ES-I3 (cell line): Measurements from ENCODE around the gene MEIOB.
"Not testable (repeated sequence)": the region's sequence is repeated elsewhere in the genome, so short reads cannot be mapped to it uniquely, and the experiment has no call there.

ENCODE experiments used
- H3K36me3 ChIP-seq: 2 replicates; pipeline ENCODE4 v1.6.1; 2013; ENCODE audit warnings: mild to moderate bottlenecking, low read length, control low read depth, moderate library complexity; ENCODE audit not compliant: insufficient read depth
- H3K4me1 ChIP-seq: 2 replicates; pipeline ENCODE4 v1.6.1; 2013; ENCODE audit warnings: mild to moderate bottlenecking, control low read depth, low read length; ENCODE audit not compliant: insufficient read depth
- H3K9ac ChIP-seq: 2 replicates; pipeline ENCODE4 v1.6.1; 2013; ENCODE audit warnings: low read depth, mild to moderate bottlenecking, low read length, moderate library complexity
- H3K9me3 ChIP-seq: 2 replicates; pipeline ENCODE4 v1.6.1; 2013; ENCODE audit warnings: mild to moderate bottlenecking, low read length, moderate library complexity; ENCODE audit not compliant: control insufficient read depth, insufficient read depth

Gene MEIOB

GRCh38 chr16:1876468-1876867 is 4.5 kb upstream of the MEIOB start:
- H3K4me1 ChIP-seq = no peaks in the 10 kb centered on the region
- no peaks in the 10 kb centered on the region for H3K9me3 ChIP-seq
- no peaks in the 10 kb centered on the region for H3K36me3 ChIP-seq
- no peak overlapping the region for H3K9ac ChIP-seq

DNA sequence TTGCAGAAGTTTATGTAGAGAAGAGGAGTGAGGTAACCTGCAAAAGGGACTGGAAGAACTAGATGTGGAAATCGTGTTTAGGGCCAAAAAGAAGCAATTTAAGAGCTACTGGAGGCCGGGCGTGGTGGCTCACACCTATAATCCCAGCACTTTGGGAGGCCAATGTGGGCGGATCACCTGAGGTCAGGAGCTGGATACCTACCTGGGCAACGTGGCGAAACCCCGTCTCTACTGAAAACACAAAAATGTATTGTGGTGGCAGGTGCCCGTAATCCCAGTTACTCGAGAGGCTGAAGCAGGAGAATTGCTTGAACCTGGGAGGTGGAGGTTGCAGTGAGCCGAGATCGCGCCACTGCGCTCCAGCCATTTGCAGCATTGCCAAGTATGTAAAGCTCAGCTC is 4.1 kb upstream of the MEIOB start:
- H3K36me3 ChIP-seq, H3K4me1 ChIP-seq, H3K9ac ChIP-seq, H3K9me3 ChIP-seq: not testable (repeated sequence)

DNA sequence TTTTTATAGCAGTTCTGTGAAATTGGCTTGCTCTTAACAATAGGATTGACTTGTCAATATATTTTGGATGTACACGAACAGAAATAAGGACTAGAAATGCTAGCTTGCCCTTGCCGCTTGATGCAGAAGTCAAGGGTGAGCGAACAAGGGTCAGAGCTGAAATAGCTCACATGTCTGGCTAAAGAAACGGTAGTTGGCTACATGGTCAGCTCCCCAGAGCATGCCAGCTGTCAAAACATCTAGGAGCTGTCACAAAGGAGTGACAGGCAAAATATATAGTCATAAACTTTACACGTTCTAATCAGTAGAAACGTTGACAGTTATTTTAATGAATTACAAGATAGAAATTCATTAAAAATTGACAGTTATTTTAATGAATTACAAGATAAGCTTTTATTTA is 2.9 kb upstream of the MEIOB start:
- no peaks in the 10 kb centered on the region for H3K36me3 ChIP-seq
- H3K9me3 ChIP-seq = no peaks in the 10 kb centered on the region
- no peaks in the 10 kb centered on the region for H3K4me1 ChIP-seq
- no peak overlapping the region for H3K9ac ChIP-seq

- no peaks in the 10 kb centered on the region for H3K4me1 ChIP-seq
- no peaks in the 10 kb centered on the region for H3K9me3 ChIP-seq
- no peaks in the 10 kb centered on the region for H3K36me3 ChIP-seq
- no peak overlapping the region for H3K9ac ChIP-seq
Measured at GRCh38 chr16:1870365-1871082, 1.4 kb downstream of the MEIOB start.

DNA sequence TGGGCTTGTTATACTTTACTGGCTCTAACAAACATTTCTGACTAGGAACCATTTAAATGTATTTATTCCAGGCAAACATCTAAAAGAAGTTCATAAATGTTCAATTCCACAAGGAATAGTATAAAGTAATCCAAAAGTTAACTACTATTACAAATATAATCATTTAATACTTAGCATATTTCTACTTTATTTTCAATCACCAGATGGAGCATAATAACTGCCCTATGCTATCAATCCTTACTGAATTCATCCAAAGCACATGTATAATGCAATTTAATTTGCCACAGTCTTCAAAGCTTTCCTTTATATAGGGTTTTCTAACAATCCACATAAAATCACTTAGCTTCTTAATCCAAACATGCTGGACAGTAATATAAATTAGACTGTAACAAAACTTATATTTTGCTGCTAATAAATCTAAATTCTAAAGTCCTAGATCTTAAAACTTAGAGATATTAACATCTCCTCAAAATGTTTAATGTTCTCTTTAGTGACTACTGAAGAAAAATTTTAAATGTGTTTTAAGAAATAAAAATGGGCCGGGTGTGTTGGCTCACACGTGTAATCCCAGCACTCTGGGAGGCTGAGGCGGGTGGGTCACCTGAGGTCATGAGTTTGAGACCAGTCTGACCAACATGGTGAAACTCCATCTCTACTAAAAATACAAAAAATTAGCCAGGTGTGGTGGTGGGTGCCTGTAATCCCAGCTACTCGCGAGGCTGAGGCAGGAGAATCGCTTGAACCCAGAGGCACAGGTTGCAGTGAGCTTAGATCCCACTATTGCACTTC is 5.9 kb downstream of the MEIOB start:
- H3K9ac ChIP-seq = no peak overlapping the region
- no peaks in the 10 kb centered on the region for H3K4me1 ChIP-seq

DNA sequence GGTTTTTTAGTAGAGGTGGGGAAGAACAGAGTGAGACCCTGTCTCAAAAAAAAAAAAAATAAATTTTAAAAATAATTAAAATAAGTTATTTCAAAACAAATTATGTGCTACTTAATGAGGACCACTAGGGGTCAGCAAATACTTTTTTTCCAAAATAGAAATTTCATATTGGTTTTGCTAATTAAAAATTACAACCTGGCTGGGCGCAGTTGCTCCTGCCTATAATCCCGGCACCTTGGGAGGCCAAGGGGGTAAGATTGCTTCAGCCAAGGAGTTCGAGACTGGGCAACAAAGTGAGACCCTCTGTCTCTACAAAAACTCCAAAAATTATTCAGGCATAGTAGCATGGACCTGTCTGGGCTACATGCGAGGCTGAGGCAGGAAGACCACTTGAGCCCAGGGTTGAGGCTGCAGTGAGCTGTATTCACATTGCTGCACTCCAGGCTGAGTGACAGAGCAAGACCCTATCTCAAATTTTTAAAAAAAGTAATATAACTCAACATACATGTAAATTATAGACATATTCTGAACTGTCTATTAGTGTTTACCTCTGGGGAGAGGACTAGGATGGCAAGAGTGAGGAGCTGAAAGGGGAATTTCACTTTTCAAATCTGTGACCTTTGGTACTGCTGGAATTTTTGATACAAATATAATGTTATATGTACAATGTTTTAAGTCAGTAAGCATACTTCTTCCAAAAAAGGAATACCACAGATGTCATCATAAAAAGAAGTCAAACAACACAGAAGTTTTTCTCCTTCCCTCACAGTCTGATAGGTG is 8.1 kb downstream of the MEIOB start:
- Histone ChIP-seq H3K4me1 (no peaks in the 10 kb centered on the region), H3K9ac (no peak overlapping the region), H3K36me3 (no peaks in the 10 kb centered on the region), H3K9me3 (no peaks in the 10 kb centered on the region)

More for the DNA sequence above, 5.9 kb downstream of the MEIOB start:
- no peaks in the 10 kb centered on the region for H3K36me3 ChIP-seq
- no peaks in the 10 kb centered on the region for H3K9me3 ChIP-seq

DNA sequence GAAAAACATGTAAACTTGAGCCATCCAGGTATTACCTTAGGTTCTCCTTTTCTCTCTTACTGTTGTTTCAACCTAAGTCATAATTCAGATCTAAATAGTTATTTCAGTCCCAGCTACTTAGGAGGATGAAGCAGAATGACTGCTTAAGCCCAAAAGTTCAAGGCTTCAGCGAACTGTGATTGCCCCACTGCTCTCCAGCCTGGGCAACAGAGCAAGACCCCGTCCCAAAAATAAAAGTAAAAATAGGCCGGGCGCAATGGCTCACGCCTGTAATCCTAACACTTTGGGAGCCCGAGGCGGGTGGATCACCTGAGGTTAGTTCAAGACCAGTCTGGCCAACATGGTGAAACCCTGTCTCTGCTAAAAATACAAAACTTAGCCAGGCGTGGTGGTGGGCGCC is 9.6 kb downstream of the MEIOB start:
- Histone ChIP-seq H3K36me3 (no peaks in the 10 kb centered on the region), H3K4me1 (no peaks in the 10 kb centered on the region), H3K9ac (no peak overlapping the region), H3K9me3 (no peaks in the 10 kb centered on the region)

DNA sequence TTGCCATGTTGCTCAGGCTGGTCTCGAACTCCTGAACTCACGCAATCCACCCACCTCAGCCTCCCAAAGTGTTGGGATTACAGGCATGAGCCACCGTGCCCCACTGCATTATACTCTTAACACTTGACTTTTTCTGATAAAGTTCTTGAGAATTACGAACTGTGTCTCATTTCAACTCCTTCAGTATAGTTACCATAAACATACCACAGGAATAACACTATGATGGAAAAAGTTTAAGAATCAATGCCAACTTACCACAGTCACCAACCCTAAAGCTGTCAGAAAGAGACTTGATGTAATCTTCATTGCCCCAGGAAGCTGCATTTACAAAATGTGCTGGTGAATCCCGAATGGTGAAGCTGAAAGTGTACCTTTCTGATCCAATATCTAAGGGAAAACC is 10.2 kb downstream of the MEIOB start:
- Histone ChIP-seq H3K4me1 (no peaks in the 10 kb centered on the region), H3K9ac (no peak overlapping the region), H3K36me3 (no peaks in the 10 kb centered on the region), H3K9me3 (no peaks in the 10 kb centered on the region)

DNA sequence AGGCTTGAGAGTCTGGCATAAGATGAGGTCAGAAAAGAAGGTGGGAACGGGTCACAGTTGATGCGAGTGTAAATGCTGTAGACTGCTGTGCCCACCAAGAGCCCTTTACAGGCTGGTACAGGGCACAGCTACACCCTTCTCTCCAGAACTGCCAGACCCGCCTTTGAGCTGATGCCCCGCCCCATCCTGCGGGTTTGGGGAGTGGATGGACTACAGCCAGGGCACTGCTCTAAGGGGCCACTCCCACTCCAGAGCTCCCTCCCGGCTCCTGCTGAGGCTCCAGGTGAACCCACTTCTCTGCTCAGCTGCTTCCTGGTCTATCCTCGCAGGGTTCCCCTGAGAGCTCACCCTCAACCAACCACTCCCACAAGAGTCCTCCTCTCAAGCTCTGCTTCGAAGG is 12.3 kb downstream of the MEIOB start:
- no peaks in the 10 kb centered on the region for H3K4me1 ChIP-seq

DNA sequence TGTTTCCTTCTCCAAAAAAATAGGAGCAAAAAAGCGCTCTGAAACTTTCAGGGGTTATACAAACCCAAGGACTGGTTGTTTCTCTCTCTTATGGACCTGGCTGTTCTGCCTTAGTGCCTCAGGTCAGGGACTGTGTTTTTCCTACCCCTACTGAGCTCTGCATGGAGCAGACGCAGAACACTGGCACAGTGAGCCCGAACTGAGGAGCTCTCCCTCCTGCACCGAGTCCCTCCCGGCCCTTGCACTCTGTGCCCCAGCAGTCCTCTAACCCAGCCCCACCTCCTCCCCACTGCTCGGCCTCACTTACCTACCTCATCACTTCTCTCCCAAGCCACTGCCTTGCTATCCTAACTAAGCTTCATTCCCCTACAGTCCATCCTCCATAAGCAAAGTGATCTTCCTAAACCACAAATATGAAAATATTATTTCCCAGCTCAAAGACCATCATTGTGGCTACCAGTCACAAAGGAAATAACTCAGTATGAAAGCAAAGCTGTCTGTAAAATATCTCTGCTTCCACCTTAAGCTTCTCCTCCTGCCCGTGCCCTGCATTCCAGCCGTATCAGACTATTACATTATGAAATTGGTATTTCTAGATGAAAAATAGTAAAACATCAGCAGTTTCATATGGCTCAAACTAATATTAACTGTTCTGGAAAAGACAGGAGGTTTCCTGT is 13.6 kb downstream of the MEIOB start:
- Histone ChIP-seq H3K9me3 (no peaks in the 10 kb centered on the region), H3K9ac (no peak overlapping the region), H3K4me1 (no peaks in the 10 kb centered on the region), H3K36me3 (no peaks in the 10 kb centered on the region)

More for the DNA sequence above, 12.3 kb downstream of the MEIOB start:
- no peaks in the 10 kb centered on the region for H3K36me3 ChIP-seq
- no peak overlapping the region for H3K9ac ChIP-seq
- H3K9me3 ChIP-seq = no peaks in the 10 kb centered on the region

DNA sequence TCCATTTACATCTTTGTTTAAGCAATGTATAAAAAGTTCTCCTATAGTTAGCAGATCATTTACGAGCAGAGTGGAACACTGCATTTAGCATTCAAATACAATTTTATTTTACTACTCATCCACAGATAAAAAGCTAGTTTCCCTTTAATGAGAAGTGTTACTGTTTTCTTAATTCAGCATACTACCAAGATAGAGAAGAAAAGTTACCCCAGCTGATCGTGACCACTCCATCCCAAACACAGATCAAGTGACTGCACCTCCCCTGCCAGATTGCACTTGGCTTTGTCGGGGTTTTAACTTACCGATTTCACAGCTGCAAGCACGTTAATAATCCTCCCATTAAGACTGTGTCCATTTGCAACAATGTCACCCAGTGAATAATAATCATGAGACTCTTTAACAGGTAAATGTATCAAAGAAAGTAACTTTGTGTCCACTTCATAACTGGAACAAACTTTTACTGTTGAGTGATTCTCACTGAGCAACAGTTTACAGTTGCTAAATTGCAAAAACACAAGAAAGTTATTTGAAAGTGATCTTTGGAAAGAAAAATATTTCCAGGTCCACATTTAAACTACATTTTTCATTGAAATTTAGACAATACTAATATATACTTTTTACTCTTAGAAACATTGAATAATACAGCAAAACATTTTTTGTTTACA is 14.4 kb downstream of the MEIOB start:
- Histone ChIP-seq H3K9me3 (no peaks in the 10 kb centered on the region), H3K9ac (no peak overlapping the region), H3K4me1 (no peaks in the 10 kb centered on the region), H3K36me3 (no peaks in the 10 kb centered on the region)

GRCh38 chr16:1851793-1852192 is 20.2 kb downstream of the MEIOB start:
- Histone ChIP-seq H3K4me1 (no peaks in the 10 kb centered on the region), H3K36me3 (no peaks in the 10 kb centered on the region), H3K9me3 (no peaks in the 10 kb centered on the region), H3K9ac (no peak overlapping the region)

DNA sequence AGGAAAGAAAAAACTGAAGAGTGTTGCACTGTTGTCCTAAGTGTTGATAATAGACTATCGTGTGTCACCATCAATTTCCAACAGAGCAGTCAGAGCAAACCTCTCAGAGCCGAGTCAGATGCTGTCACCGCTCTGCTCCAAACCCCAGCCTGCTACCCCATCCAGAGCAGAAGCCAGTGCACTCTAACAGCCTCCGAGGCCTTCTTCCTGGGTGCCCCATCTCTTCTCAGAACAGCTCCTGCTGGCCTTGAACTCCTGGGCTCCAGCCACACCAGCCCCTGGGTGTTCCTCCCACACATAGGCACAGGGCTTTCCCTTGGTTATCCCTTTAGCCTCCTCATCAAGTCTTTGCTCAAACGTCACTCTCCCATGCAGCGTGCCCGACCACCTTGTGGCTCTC is 21.0 kb downstream of the MEIOB start:
- no peaks in the 10 kb centered on the region for H3K36me3 ChIP-seq
- no peaks in the 10 kb centered on the region for H3K4me1 ChIP-seq
- no peaks in the 10 kb centered on the region for H3K9me3 ChIP-seq
- H3K9ac ChIP-seq = no peak overlapping the region

DNA sequence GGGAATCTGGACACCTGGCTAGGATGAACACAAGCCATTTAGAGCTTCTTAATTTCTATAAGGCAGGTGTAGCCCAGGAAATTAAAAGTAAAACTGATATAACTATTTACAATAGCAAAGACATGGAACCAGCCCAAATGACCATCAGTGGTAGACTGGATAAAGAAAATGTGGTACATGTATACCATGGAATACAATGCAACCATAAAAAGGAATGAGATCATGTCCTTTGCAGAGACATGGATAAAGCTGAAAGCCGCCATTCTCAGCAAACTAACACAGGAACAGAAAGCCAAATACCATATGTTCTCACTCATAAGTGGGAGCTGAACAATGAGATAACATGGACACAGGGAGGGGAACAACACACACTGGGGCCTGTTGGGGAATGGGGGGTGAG is 25.5 kb downstream of the MEIOB start:
- Histone ChIP-seq H3K36me3 (no peaks in the 10 kb centered on the region), H3K9me3 (no peaks in the 10 kb centered on the region), H3K4me1 (no peaks in the 10 kb centered on the region), H3K9ac (no peak overlapping the region)
